Astrocyte of the spinal cord (primary cell): ENCODE measurements around the gene HSPA12A.

Source experiments
- DNase-seq: peaks from one replicate; pipeline ENCODE4 v3.0.0; 2011; ENCODE audit warnings: low read depth, low spot score
- H3K4me3 ChIP-seq: 2 replicates; pipeline ENCODE4 v1.5.1; 2011; ENCODE audit warnings: low read depth, mild to moderate bottlenecking, low read length, moderate library complexity
- in situ Hi-C: cut with HindIII; loops from 2 replicates; pipeline ENCODE4 v1.10.0; 2017; ENCODE audit warnings: low sequenced_read_pairs
- TF ChIP-seq, protein P1 (sequence below): IDR thresholded peaks from 2 replicates; pipeline ENCODE4 v1.5.1; 2012; ENCODE audit warnings: low read depth, mild to moderate bottlenecking, low read length, inconsistent platforms

HSPA12A gene

DNA sequence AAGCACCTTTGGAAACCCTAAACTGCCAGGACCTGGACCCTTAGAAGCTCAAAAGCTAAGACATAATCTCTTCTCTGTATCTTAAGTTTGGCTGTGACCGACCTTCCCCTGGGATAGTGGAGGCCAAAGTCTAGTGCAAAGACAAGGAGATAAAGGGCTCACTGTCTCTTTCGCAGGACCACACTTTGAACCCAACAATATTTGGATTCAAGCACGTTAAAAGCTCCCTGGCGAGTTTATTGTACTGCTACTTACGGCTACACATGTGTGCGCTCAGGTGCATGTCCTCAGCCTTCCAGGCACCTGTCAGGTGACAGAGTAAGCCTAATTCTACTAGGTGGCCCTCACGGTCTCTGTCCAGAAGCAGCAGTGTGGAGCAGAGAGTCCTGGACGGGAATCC, 65.7 kb downstream of the HSPA12A start:
- DNase-seq: no peak

DNA sequence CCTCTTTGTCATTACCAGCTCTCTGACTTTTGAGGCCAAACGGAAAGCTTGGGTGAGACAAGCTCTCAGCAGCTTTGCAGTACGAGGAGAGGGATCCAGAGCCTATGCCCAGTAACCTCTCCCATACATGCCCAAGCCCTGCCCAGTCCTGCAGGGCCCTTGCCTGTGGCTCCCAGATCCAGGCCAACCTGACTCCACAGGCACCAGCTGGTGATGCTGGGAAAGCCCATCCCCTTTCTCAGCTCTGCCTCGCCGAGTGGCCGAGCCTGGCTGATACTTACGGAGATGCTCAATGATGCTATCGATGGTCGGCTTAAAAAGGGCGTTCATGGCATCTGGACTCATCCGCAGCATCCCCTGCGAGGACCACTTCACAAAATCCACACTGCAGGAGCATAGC, 66.2 kb downstream of the HSPA12A start:
- DNase-seq: no peak
- no peak overlapping the region for H3K4me3 ChIP-seq
- TF ChIP-seq, protein P1, sequence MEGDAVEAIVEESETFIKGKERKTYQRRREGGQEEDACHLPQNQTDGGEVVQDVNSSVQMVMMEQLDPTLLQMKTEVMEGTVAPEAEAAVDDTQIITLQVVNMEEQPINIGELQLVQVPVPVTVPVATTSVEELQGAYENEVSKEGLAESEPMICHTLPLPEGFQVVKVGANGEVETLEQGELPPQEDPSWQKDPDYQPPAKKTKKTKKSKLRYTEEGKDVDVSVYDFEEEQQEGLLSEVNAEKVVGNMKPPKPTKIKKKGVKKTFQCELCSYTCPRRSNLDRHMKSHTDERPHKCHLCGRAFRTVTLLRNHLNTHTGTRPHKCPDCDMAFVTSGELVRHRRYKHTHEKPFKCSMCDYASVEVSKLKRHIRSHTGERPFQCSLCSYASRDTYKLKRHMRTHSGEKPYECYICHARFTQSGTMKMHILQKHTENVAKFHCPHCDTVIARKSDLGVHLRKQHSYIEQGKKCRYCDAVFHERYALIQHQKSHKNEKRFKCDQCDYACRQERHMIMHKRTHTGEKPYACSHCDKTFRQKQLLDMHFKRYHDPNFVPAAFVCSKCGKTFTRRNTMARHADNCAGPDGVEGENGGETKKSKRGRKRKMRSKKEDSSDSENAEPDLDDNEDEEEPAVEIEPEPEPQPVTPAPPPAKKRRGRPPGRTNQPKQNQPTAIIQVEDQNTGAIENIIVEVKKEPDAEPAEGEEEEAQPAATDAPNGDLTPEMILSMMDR: no peak
- in situ Hi-C loops: no loop called here

More for the DNA sequence above, 65.7 kb downstream of the HSPA12A start:
- H3K4me3 ChIP-seq: no peak overlapping the region
- TF ChIP-seq, protein P1: no peak
- in situ Hi-C loops: no loop called here

DNA sequence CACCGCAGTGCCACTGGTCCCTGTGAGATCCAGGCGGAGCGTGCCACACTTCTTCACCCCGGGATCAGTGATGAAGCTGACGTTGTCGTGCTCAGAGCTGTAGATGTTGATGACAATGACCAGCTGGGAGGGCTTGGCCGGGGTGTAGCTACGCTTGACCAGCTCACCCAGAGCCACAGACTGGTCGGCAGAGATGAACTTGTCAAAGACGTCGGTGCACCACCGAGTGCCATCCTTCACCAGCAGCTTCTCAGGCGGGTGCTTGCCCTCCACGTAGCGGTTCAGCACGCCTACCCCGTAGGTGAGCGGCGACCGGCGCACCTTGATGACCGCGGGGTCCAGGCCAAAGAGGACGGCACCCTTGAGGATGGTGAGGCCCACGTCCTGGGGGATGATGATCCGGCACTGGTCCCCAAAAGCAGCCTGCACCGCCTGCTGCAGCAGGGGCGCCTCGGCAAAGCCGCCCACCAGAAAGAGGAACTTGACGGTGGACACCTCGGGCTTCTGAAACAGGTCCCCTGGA, 67.4 kb downstream of the HSPA12A start:
- in situ Hi-C loops: no loop called here
- TF ChIP-seq, protein P1: no peak
- no peak overlapping the region for H3K4me3 ChIP-seq
- no peak for DNase-seq

DNA sequence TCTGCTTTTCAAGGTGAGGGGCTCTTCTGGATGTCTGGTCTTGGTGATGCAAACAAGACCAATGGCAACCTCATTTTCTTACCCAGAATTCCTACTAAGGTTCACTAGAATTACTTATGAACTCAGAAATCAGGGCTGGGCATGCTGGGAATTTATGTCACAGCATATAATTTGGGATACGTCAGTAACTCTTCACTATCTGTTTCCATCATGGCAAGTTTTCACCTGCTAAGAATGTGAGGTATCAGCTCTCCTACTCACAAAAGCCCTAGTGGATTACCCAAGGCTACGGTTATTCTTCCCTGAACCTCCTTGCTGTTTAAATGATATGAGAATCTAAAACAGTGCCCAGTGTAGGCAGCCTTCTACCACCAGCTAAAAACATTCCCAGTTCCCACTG, 68.5 kb downstream of the HSPA12A start:
- in situ Hi-C loops: no loop called here
- TF ChIP-seq, protein P1: no peak
- no peak overlapping the region for H3K4me3 ChIP-seq
- DNase-seq: no peak

DNA sequence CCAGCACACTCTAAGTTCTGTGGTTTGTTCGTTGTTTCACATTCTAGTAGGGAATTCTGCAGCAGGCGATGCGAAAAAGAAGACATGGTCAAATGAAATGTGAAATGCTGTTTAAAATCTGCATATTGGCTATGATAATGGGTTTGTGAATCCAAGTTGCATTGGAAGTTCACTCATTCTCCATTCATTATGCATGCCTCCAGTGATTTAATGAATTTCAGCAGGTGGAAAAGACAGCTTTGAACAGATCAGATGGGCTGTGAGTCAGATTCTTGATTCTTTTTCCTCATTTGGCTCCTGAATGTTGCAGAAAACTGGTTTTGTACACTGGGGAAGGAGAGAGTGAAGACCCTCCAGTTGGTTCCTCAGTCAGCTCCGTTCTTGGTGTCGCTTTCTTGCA, 69.5 kb downstream of the HSPA12A start:
- TF ChIP-seq, protein P1: no peak
- in situ Hi-C loops: no loop called here
- no peak for DNase-seq
- no peak overlapping the region for H3K4me3 ChIP-seq

DNA sequence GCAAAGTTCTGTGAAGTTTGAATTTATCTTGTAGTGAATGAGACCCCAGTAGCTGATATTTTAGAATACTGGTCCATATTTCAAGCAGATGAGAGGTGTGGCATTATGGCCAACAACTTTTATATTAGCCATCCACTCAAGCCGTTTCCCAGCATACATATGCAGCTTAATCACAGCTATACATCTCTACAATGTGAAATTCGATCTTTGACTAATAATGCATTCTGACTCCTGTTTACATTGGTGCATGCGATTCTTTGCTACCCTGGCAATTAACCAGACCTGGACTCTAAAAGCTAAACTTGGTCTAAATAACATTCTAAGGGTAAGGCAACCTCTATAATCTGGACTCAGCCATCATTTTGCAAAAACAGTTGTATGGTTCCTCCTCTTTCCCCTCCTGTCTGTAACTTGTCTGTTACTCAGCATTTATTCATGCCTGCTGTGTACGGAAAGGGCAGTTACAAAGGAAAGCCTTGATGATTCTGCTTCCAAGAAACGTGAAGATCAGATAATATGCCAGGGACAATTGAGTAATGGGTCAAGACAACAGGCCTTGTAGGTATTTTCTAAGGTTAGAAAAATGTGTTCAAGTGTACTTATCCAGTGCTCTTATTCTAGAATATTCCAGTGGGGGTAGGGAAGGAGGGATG, 71.0 kb downstream of the HSPA12A start:
- DNase-seq: no peak
- no peak overlapping the region for H3K4me3 ChIP-seq
- TF ChIP-seq, protein P1: no peak
- in situ Hi-C loops: no loop called here

DNA sequence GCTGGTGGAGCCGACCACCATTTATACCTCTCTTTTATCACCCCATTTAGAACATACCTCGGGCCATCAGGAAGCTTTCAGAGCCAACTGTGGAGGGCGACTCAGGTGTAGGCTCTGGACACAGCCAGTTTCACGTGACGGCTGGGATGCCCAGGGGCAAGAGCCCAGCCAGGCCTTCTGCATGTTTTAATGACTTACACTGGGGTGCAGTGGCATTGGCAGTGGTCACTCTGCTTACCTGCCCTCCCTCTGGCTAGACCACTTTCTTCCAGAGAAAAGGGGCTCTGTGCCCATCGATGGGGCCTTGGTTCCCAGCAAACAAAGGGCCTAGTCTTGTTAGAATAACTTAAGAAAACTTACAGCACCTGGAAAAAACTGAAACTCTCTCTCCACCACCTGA, 71.7 kb downstream of the HSPA12A start:
- in situ Hi-C loops: no loop called here
- TF ChIP-seq, protein P1: no peak
- no peak for DNase-seq
- no peak overlapping the region for H3K4me3 ChIP-seq
